HEK293 (cell line): ENCODE data around the gene ZNF503.

Experiments
- CTCF ChIA-PET: fragments of 350-600 bp; formaldehyde crosslinking; extraction: SDS; loops from one replicate; lab custom pipeline; 2021; ENCODE audit warnings: antibody characterized with exemption; lab: Yijun Ruan, JAX
- POLR2A ChIA-PET: fragments of 300-600 bp; formaldehyde crosslinking; extraction: SDS; loops from one replicate; lab custom pipeline; 2020; ENCODE audit warnings: antibody characterized with exemption, inconsistent platforms; lab: Yijun Ruan, JAX
- H3K27ac ChIP-seq: fragments of 200-500 bp; sonication (Bioruptor generic); 2 replicates; pipeline ENCODE4 v1.5.1; 2014; ENCODE audit warnings: low read depth, low read length, control low read depth, inconsistent platforms; ENCODE audit errors: extremely low read depth
- H3K36me3 ChIP-seq, 2 experiments: fragments of 200-500 bp in 1 of 2; sonication (Bioruptor generic) in 1 of 2; 1 replicate in 1 of 2; 2 replicates in 1 of 2; pipeline ENCODE4 v1.5.1; 2014 to 2017; ENCODE audit warnings: inconsistent platforms in 2 of 2, low read length in 2 of 2; ENCODE audit not compliant: control insufficient read depth in 2 of 2, insufficient read depth in 1 of 2
- H3K4me1 ChIP-seq: fragments of 200-500 bp; sonication (Bioruptor generic); 2 replicates; pipeline ENCODE4 v1.5.1; 2014; ENCODE audit warnings: mild to moderate bottlenecking, low read length, inconsistent platforms; ENCODE audit not compliant: control insufficient read depth, insufficient read depth
- H3K4me3 ChIP-seq: 2 replicates; pipeline ENCODE4 v1.5.1; 2011; ENCODE audit warnings: low read depth, mild to moderate bottlenecking, control low read depth, low read length, moderate library complexity
- H3K9me3 ChIP-seq: fragments of 200-500 bp; sonication (Bioruptor generic); 2 replicates; pipeline ENCODE4 v1.5.1; 2014; ENCODE audit warnings: low read depth, low read length, inconsistent platforms; ENCODE audit not compliant: control insufficient read depth, insufficient read depth
- EGR2 ChIP-seq: fragments of 450-650 bp; formaldehyde crosslinking; IDR thresholded peaks from 2 replicates; pipeline ENCODE4 v1.5.1; 2016; ENCODE audit warnings: low read depth, missing biosample characterization, missing genetic modification characterization
- GFI1B ChIP-seq: fragments of 450-650 bp; formaldehyde crosslinking; IDR thresholded peaks from 2 replicates; pipeline ENCODE4 v1.5.1; 2016; ENCODE audit warnings: missing biosample characterization, missing genetic modification characterization
- KLF17 ChIP-seq: fragments of 450-650 bp; formaldehyde crosslinking; IDR thresholded peaks from 2 replicates; pipeline ENCODE4 v1.5.1; 2016; ENCODE audit warnings: missing biosample characterization, missing genetic modification characterization
- PRDM1 ChIP-seq: fragments of 450-650 bp; formaldehyde crosslinking; IDR thresholded peaks from 2 replicates; pipeline ENCODE4; 2016; ENCODE audit warnings: missing biosample characterization, missing genetic modification characterization
- PRDM10 ChIP-seq: fragments of 450-650 bp; formaldehyde crosslinking; IDR thresholded peaks from 2 replicates; pipeline ENCODE4 v1.5.1; 2016; ENCODE audit warnings: missing biosample characterization, missing genetic modification characterization
- PRDM2 ChIP-seq: fragments of 450-650 bp; formaldehyde crosslinking; IDR thresholded peaks from 2 replicates; pipeline ENCODE4 v1.5.1; 2016; ENCODE audit warnings: missing biosample characterization, missing genetic modification characterization, borderline replicate concordance
- PRDM4 ChIP-seq: fragments of 450-650 bp; formaldehyde crosslinking; IDR thresholded peaks from 2 replicates; pipeline ENCODE4 v1.5.1; 2017; ENCODE audit warnings: missing biosample characterization, missing genetic modification characterization
- SP2 ChIP-seq: fragments of 450-650 bp; formaldehyde crosslinking; IDR thresholded peaks from 2 replicates; pipeline ENCODE4 v1.5.1; 2016; ENCODE audit warnings: missing biosample characterization, missing genetic modification characterization
- SP7 ChIP-seq: fragments of 450-650 bp; formaldehyde crosslinking; IDR thresholded peaks from 2 replicates; pipeline ENCODE4 v1.5.1; 2016; ENCODE audit warnings: missing biosample characterization, missing genetic modification characterization
- TCF7L2 ChIP-seq: IDR thresholded peaks from 2 replicates; pipeline ENCODE4 v1.6.1; 2011; ENCODE audit warnings: low read depth, mild to moderate bottlenecking, inconsistent platforms, low read length, moderate library complexity, borderline replicate concordance
- WT1 ChIP-seq: fragments of 450-650 bp; formaldehyde crosslinking; IDR thresholded peaks from 2 replicates; pipeline ENCODE4 v1.5.1; 2016; ENCODE audit warnings: missing biosample characterization, missing genetic modification characterization
- ZBTB48 ChIP-seq: fragments of 450-650 bp; formaldehyde crosslinking; IDR thresholded peaks from 2 replicates; pipeline ENCODE4 v1.5.1; 2016; ENCODE audit warnings: missing biosample characterization, missing genetic modification characterization
- ZEB2 ChIP-seq: fragments of 450-650 bp; formaldehyde crosslinking; IDR thresholded peaks from 2 replicates; pipeline ENCODE4 v1.5.1; 2016; ENCODE audit warnings: missing biosample characterization, missing genetic modification characterization
- ZIC2 ChIP-seq: fragments of 450-650 bp; formaldehyde crosslinking; IDR thresholded peaks from 2 replicates; pipeline ENCODE4 v1.5.1; 2016; ENCODE audit warnings: missing biosample characterization, missing genetic modification characterization
- ZNF23 ChIP-seq: fragments of 450-650 bp; formaldehyde crosslinking; IDR thresholded peaks from 2 replicates; pipeline ENCODE4 v1.5.1; 2016; ENCODE audit warnings: missing biosample characterization, missing genetic modification characterization, borderline replicate concordance
- ZNF350 ChIP-seq: fragments of 450-650 bp; formaldehyde crosslinking; IDR thresholded peaks from 2 replicates; pipeline ENCODE4 v1.5.0; 2017; ENCODE audit warnings: missing biosample characterization, mild to moderate bottlenecking, missing genetic modification characterization
- ZNF366 ChIP-seq: fragments of 450-650 bp; formaldehyde crosslinking; conservative IDR thresholded peaks from 2 replicates; pipeline ENCODE4 v1.5.1; 2016; ENCODE audit warnings: missing biosample characterization, missing genetic modification characterization
- ZNF510 ChIP-seq: fragments of 450-650 bp; formaldehyde crosslinking; IDR thresholded peaks from 2 replicates; pipeline ENCODE4 v1.5.1; 2018; ENCODE audit warnings: mild to moderate bottlenecking, missing genetic modification characterization, missing biosample characterization; ENCODE audit not compliant: insufficient replicate concordance
- ZNF76 ChIP-seq: fragments of 450-650 bp; formaldehyde crosslinking; IDR thresholded peaks from 2 replicates; pipeline ENCODE4; 2016; ENCODE audit warnings: low read depth, missing biosample characterization, missing genetic modification characterization, borderline replicate concordance
- ZNF792 ChIP-seq: fragments of 450-650 bp; formaldehyde crosslinking; IDR thresholded peaks from 2 replicates; pipeline ENCODE4 v1.5.1; 2016; ENCODE audit warnings: missing biosample characterization, missing genetic modification characterization

The ZNF503 gene

GRCh38 chr10:75418293-75418692 is 16.7 kb upstream of the ZNF503 start:
- ChIA-PET POLR2A (no interaction called here), CTCF (no interaction called here)
- Histone ChIP-seq H3K9me3 (no peaks in the 10 kb centered on the region), H3K36me3 (no peaks in the 10 kb centered on the region), H3K4me3 (no peak overlapping the region), H3K27ac (no peak overlapping the region), H3K4me1 (peaks cover 11% of the 10 kb centered on the region)
- TF ChIP-seq ZNF510 (tag by site-specific recombination) (no peak), SP2 (tag by site-specific recombination) (no peak), PRDM2 (tag by site-specific recombination) (no peak), ZIC2 (no peak), ZNF76 (tag by site-specific recombination) (no peak), ZBTB48 (tag by site-specific recombination) (no peak), PRDM4 (tag by site-specific recombination) (no peak), ZNF350 (tag by site-specific recombination) (no peak), EGR2 (tag by site-specific recombination) (no peak), GFI1B (tag by site-specific recombination) (no peak), ZNF23 (tag by site-specific recombination) (no peak)

- Histone ChIP-seq H3K36me3 (no peaks in the 10 kb centered on the region), H3K9me3 (no peaks in the 10 kb centered on the region), H3K27ac (no peak overlapping the region), H3K4me1 (peaks cover 11% of the 10 kb centered on the region), H3K4me3 (no peak overlapping the region)
- CTCF ChIA-PET: interaction anchor here (0.6 to 1.4 kb wide), 4 partner anchors 10 to 670 kb away, joined by 3 read pairs; no protein-coding TSS in a partner anchor
- POLR2A ChIA-PET: no interaction called here
- TF ChIP-seq ZNF792 (tag by site-specific recombination) (no peak), ZNF366 (tag by site-specific recombination) (peak; percentile 64), PRDM1 (tag by site-specific recombination) (0 out of 2 replicates have a peak, but pooled peaks have one; percentile 21), EGR2 (tag by site-specific recombination) (peak; percentile 40; the same call in 1 of the 2 replicates), PRDM10 (tag by site-specific recombination) (no peak), ZEB2 (tag by site-specific recombination) (0 out of 2 replicates have a peak, but pooled peaks have one; percentile 25), WT1 (tag by site-specific recombination) (peak; percentile 55), SP7 (tag by site-specific recombination) (peak; percentile 92), KLF17 (tag by site-specific recombination) (peak; percentile 64), TCF7L2 (0 out of 2 replicates have a peak, but pooled peaks have one; percentile 19)
These were observed 16.0 kb upstream of the ZNF503 start for GRCh38 chr10:75417522-75417927.
